NCI-H2107 treated with DMSO at 0.1 percent for 48 hours (cell line): ENCODE measurements around the gene RALGAPA2.
"Not testable (repeated sequence)": the region's sequence is repeated elsewhere in the genome, so short reads cannot be mapped to it uniquely, and the experiment has no call there.

ENCODE experiments used
- DNase-seq: peaks from one replicate; lab custom pipeline; 2025; ENCODE audit not compliant: unreplicated experiment; lab: John Stamatoyannopoulos, UW

RALGAPA2 gene

GRCh38 chr20:20546402-20546801 lies 166.0 kb downstream of the RALGAPA2 start:
- peak; percentile 63 for DNase-seq

- DNase-seq = not testable (repeated sequence)
These were observed 169.1 kb downstream of the RALGAPA2 start for GRCh38 chr20:20543348-20543747.

GRCh38 chr20:20536240-20536933 lies 176.1 kb downstream of the RALGAPA2 start:
- no peak for DNase-seq

GRCh38 chr20:20535051-20535450 lies 177.4 kb downstream of the RALGAPA2 start:
- DNase-seq = no peak

GRCh38 chr20:20531283-20531682 lies 181.2 kb downstream of the RALGAPA2 start:
- no peak for DNase-seq

- no peak for DNase-seq
These were observed 181.9 kb downstream of the RALGAPA2 start for GRCh38 chr20:20530428-20531151.

- DNase-seq = no peak
These were observed 182.8 kb downstream of the RALGAPA2 start for GRCh38 chr20:20529597-20529996.

GRCh38 chr20:20528861-20529260 lies 183.6 kb downstream of the RALGAPA2 start:
- DNase-seq = no peak

- no peak for DNase-seq
These were observed 184.8 kb downstream of the RALGAPA2 start for GRCh38 chr20:20527661-20528060.

GRCh38 chr20:20525756-20526155 lies 186.7 kb downstream of the RALGAPA2 start:
- DNase-seq = peak; percentile 28

- DNase-seq = no peak
These were observed 187.2 kb downstream of the RALGAPA2 start for GRCh38 chr20:20525214-20525613.

- no peak for DNase-seq
These were observed 187.7 kb downstream of the RALGAPA2 start for GRCh38 chr20:20524756-20525155.

- no peak for DNase-seq
These were observed 190.7 kb downstream of the RALGAPA2 start for GRCh38 chr20:20521736-20522135.

- DNase-seq = no peak
These were observed 191.7 kb downstream of the RALGAPA2 start for GRCh38 chr20:20520776-20521175.

GRCh38 chr20:20519269-20519668 lies 193.2 kb downstream of the RALGAPA2 start:
- DNase-seq = no peak

- no peak for DNase-seq
These were observed 194.2 kb downstream of the RALGAPA2 start for GRCh38 chr20:20518263-20518662.

- DNase-seq = no peak
These were observed 195.1 kb downstream of the RALGAPA2 start for GRCh38 chr20:20517296-20517695.

GRCh38 chr20:20513720-20514119 lies 198.7 kb downstream of the RALGAPA2 start:
- no peak for DNase-seq

- no peak for DNase-seq
These were observed 206.9 kb downstream of the RALGAPA2 start for GRCh38 chr20:20505554-20505953.

GRCh38 chr20:20503777-20504530 lies 208.5 kb downstream of the RALGAPA2 start:
- DNase-seq = no peak

- no peak for DNase-seq
These were observed 211.3 kb downstream of the RALGAPA2 start for GRCh38 chr20:20501128-20501527.

GRCh38 chr20:20500312-20500711 lies 212.1 kb downstream of the RALGAPA2 start:
- no peak for DNase-seq
